ENCODE results near the gene ACP3.

Gene ACP3

GRCh38 chr3:132318451-132318850 is 1.2 kb downstream of the ACP3 start:
- no peak for DNase-seq (ENCODE audit: low spot score)

DNA sequence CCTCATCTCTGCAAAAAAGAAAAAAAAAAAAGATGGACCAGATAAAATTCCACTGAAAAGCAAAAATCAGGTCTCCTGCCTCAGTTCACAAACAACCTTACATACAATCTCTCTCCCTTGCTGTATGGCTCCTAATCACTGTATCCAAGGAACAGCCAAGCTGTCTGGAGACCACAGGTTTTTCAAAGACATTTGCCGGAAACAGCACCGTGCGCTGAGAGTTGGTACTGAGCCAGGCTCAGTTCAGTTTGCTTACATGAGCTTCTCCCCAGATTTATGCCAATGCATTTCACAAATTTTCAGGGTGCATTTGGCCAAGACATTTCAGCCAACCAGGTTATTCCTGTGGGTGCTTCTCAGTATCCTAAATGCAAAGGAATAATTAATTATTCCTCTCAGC is 4.1 kb downstream of the ACP3 start:
- DNase-seq (ENCODE audit: low spot score): no peak

DNA sequence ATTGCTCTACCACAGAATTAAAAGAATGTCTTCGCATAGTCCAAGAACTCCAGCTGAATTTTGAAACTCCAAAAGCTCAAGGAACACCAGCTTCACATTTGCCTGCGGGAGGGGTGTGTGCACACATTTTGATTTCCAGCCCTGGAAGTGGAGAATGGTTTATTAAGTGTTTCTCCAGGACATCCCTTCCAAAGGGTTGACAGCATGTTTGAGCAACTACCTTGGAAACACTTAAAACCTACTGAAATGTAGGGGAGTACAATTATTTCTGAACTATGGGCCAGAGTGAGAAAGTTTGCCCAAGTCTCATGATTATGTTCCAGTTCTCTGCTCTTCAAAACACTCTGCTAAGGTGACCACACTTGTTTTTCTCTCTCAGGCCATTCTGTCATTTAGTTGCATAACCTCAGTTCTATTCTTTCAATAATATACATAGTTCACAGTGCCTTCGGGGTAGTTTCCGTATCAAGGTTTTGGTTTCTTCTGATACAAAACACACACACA is 7.9 kb downstream of the ACP3 start:
- DNase-seq (ENCODE audit: low spot score): no peak

DNA sequence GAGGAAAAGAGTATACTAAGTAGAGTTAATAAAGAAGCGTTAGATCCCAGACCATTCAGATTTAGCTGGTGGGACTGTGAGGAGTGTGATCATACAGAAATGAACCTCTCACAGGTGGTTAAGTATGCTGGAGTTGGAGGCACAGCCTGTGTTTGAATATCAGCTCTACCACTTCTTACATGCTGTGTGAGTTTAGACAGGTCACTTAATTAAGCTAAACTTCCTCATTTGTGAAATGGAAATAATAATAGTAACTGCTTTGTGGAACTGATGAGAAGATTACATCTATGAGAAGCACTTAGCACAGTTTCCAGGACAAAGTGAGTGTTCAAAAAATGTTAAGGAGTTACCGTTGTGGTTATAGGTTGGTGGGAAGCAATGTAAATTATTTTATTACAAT is 8.4 kb downstream of the ACP3 start:
- no peak for DNase-seq (ENCODE audit: low spot score)

DNA sequence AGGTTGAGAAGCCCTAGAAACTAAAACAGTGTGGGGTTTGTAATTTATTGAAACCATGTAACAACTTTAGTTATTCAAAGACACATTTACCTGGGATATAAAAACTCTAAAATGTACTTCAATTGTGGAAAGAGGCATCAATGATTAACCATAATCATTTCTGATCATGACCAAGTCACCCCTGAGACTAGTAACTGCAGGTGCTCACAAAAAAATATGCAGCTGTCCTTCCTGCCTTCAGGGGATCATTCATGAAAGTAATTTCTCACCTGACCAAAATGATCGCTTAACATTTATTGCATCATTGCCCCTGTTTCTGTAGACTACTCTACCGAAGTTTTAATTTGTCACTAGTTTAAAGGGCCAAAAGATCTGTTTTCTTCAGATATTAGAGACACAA is 9.0 kb downstream of the ACP3 start:
- DNase-seq (ENCODE audit: low spot score): no peak

DNA sequence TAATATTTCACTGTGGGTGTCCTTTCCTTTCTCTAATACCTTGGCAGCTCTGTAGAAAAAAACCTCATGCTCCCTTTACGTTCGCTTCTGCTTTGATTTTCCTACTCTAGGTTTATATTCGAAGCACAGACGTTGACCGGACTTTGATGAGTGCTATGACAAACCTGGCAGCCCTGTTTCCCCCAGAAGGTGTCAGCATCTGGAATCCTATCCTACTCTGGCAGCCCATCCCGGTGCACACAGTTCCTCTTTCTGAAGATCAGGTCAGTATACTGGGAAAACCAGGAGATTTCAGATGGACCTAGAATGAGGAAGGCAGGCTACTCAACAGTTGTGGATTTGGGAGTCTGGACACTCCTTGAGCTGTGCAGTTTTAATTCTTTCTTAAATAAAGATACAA is 14.9 kb downstream of the ACP3 start:
- no peak for DNase-seq (ENCODE audit: low spot score)

DNA sequence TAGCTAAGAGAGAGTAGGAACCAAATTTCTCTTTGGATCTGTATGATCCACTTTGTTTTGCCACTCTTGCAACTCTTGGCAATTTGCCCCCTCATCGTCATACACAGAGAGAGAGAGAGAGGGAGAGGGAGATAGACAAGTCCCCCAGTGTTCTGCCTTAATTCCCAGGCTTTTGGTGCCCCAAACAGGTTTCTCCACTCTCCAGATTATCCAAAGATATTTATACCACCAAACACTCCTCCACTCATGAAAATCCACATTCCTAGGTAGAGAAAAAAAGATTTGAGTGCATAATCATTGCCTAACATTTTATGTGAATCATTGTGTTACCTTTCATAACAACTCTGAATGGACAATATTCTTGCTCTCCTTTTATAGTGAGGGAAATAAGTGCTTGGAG is 15.3 kb downstream of the ACP3 start:
- no peak for DNase-seq (ENCODE audit: low spot score)

GRCh38 chr3:132341746-132342145 is 24.5 kb downstream of the ACP3 start:
- DNase-seq (ENCODE audit: low spot score): no peak

- no peak for DNase-seq (ENCODE audit: low spot score)
Measured at GRCh38 chr3:132342183-132342582, 25.0 kb downstream of the ACP3 start.

DNA sequence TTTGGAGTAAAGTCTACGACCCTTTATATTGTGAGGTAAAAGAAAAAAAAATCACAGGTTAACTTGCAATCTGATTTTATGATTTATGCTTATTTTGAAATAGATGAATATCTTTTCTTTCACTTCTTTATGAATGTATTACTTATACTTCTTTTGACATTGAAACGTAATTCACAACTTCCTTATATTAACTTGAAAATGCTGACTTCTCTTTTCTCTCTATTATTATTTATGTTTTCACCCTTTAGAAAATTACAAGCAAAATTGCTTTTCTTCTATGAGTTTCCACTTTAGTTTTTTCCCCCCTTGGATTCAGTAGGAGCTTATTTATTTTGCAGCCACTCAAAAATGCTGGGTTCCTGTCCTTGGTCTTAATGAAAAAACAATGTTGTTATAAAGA is 25.4 kb downstream of the ACP3 start:
- DNase-seq (ENCODE audit: low spot score): no peak

DNA sequence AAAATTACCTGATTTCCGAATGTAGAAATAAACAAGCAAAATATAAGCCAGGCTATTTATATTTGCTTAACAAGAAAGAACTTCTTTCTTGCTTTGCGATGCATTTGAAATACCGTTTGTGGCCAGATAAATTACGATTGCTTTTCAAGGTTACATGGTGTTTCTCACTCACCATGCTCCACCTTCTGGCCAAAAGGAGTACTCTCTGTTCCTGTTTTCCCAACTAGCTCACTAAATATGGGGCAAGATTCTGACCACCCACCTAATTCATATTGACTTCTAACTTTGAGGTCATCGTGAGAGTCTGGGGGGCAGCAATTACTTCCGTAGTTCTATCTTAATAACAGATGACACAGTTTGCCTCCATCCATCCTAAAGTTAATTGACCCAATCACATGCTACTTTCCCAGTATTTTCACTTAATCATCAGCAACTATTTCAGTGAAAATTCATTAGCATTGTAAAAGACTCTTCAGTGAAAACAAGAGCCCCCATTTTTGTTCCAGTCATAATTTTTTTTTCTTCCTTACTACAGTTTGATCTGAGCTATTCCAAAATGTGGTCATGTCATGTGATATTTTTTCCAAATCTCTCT is 25.9 kb downstream of the ACP3 start:
- DNase-seq (ENCODE audit: low spot score): peak; percentile 2

DNA sequence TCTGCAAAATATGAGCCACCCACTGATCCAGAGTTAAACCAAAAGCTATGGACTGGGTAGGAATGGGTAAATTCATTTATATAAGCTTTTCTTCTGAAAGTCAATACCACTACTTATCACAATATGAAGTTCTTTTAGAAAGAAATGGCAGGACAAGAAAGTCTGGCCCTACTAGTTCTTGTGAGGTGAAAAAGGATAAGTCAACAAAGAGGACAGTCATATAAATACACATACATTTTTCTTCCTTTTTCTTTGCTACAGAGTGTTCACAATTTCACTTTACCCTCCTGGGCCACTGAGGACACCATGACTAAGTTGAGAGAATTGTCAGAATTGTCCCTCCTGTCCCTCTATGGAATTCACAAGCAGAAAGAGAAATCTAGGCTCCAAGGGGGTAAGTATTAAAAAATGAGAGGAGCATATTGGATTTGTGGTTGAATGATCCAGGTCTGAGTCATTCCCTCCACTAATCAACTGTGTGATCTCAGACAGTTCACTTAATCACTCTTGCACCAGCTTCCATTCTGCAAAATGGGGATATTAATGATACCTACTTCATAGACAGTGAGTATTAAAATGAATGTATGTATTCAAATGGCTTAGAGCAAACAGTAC is 27.6 kb downstream of the ACP3 start:
- DNase-seq (ENCODE audit: low spot score): no peak

DNA sequence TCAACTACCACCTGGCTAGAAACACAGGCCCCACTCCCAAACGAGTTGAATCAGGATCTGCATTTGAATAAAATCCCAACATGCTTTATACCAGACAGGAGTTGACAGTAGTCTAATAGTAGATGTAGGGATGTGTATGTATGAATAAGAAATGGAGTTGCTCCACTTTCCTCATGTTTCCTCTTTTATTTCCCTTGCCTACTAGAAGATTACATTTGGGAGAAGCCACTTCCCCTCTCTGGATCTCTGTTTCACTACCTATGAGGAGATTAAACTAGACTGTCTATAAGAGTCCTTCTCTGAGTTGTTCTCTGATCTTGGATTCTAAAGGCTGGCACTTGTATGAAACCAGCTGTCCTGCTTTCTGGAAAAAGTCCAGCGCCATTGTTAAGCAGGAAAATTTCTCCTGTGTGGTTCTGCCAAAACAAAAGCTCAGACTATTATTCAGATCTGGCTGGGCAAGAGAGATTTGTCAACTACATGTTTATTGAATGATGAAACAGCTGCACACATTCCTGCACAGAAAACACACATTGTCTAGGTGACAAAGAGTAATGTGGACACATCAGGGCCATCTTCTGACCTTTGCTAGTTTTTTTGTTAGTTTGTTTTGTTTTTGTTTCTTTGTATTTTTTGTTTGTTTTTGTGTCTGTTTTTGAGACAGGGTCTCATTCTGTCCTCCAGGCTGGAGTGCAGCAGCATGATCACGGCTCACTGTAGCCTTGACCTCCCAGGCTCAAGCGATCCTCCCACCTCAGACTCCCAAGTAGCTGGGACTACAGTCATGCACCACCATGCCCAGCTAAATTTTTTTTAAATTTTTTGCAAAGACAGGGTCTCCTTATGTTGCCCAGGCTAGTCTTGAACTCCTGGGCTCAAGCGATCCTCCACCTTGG is 29.9 kb downstream of the ACP3 start:
- DNase-seq (ENCODE audit: low spot score): no peak

DNA sequence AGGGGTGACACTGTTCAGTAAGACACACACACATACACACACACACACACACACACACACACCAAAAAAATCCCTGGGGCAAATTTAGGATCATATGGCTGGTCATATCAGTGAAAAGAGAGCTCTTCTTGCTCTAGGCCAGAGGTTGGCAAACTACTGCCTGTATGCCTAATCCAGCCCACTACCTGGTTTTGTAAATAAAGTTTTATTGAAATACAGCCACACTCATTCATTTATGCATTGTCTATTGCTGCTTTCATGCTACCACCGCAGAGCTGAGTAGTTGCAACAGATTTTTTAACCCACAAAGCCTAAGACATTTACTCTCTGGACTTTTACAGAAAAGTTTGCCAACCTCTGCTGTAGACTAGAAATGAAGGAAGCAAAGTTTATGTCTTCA is 30.6 kb downstream of the ACP3 start:
- no peak for DNase-seq (ENCODE audit: low spot score)

- DNase-seq (ENCODE audit: low spot score): no peak
Measured at GRCh38 chr3:132348531-132348930, 31.3 kb downstream of the ACP3 start.

DNA sequence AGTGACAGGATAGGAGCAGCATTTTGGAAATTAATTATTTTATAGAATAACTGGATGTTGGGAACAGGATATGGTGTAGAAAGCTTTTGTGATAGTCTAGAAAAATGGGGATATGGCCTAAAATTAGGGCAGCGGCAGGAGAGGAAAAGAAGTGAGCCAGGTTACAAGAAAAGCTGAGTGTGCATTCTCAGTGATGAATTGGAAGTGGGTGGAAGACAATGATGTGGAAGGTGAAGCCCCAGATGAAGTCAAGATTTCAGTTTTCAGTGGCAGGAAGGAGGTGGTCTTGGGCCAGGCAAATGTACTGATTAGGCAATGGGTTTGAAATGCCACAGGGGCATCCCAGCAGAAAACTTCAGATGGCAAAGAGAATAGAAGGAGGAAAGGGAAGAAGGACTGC is 33.6 kb downstream of the ACP3 start:
- DNase-seq (ENCODE audit: low spot score): no peak

DNA sequence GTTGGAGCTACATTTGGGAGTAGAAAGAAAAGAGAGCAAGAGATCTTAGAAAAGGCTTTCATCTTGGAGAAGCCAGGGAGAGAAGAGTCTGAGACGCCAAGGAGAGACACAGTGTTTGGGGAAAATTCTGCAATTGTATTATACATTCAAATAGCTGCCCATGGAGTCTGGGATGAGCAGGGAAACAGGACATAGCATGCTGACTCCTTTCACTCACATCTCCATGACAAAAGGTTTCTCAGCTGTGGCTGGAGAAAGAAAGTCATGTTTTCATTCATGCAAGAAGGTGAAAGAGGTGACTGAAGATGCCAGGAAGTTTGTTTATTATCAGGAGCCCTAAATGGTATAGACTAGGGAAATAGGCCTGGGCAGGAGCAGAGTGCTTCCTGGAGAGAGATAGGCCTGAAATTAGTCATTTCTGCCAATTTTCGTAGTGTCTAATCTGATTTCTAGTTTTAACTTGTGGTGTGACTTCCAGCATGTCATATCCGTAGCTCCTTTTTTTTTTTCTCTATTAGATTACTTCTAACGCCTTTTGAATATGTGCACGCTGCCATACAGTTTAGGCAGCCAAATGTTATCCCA is 34.1 kb downstream of the ACP3 start:
- no peak for DNase-seq (ENCODE audit: low spot score)

GRCh38 chr3:132352556-132353143 is 35.4 kb downstream of the ACP3 start:
- peak; percentile 56 for DNase-seq (ENCODE audit: low spot score)

DNA sequence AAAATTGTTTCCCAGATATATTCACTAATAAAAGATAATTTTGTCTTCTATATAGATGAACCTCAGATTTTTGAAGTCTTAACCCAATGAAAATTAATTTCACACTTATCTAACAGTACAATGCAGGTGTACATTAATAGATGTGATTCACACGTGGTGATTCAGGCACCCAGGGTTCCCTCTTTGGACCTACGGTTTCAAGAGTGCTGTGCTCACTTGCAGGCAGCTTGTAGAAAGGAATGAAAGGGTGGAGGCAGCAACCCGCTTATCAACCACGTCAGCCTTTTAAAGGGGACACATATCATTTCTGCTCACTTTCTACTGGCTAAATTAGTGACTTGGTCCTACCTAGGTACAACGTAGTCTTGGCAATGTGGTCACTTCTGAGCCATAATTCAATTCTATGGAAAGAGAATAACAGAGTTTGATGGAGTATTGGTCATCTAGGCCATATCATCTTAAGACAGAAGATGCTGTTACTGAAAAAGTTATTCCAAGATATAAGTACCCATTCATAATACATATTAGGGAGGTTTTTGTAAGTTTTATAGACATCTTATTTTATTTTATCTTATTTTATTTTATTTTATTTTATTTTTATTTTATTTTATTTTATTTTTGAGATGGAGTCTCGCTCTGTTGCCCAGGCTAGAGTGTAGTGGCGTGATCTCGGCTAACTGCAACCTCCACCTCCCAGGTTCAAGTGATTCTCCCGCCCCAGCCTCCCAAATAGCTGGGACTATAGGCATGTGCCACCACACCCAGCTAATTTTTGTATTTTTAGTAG is 37.9 kb downstream of the ACP3 start:
- no peak for DNase-seq (ENCODE audit: low spot score)

GRCh38 chr3:132356568-132356967 is 39.4 kb downstream of the ACP3 start:
- DNase-seq (ENCODE audit: low spot score): no peak

GRCh38 chr3:132360717-132361116 is 43.5 kb downstream of the ACP3 start:
- DNase-seq (ENCODE audit: low spot score): no peak

GRCh38 chr3:132362329-132362728 is 45.1 kb downstream of the ACP3 start:
- no peak for DNase-seq (ENCODE audit: low spot score)

Data from CD4-positive, alpha-beta T cell treated with Interleukin-6 at 100 ng/mL for 8 hours (primary cell).